B cell (primary cell): ENCODE data around the gene EVI2B. TPM values are rescaled to one million over a fixed set of nuclear protein-coding genes. Genes with fewer than 3 reads are reported as not detected.

Source experiments
- ATAC-seq: fragments of 200-7000 bp; cut with Tn5 transposase; one replicate; pipeline ENCODE4 v1.10.0; 2021; ENCODE audit warnings: low read depth, mild to moderate bottlenecking, moderate number of reproducible peaks, moderate library complexity
- CTCF ChIA-PET: fragments of 350-600 bp; sonication (Branson Sonifier 250); formaldehyde crosslinking; loops from one replicate; lab custom pipeline; 2021; ENCODE audit warnings: antibody characterized with exemption, inconsistent platforms; lab: Charles Lee
- POLR2A ChIA-PET: fragments of 350-600 bp; sonication (Branson Sonifier 250); formaldehyde crosslinking; loops from one replicate; lab custom pipeline; 2021; ENCODE audit warnings: antibody characterized with exemption; lab: Charles Lee
- DNase-seq: peaks from one replicate; pipeline ENCODE4 v3.0.0; 2013
- H2AFZ ChIP-seq: 2 replicates; pipeline ENCODE4 v1.6.1; 2012; ENCODE audit warnings: mild to moderate bottlenecking, low read depth, low read length; ENCODE audit not compliant: insufficient read depth, poor library complexity, severe bottlenecking
- H3K27ac ChIP-seq, 2 donors: 1 replicate in 1 of 2; 2 replicates in 1 of 2; pipeline ENCODE4 v1.5.1; 2012 to 2013; ENCODE audit warnings: low read length in 2 of 2, mild to moderate bottlenecking in 2 of 2, moderate library complexity in 1 of 2
- H3K27me3 ChIP-seq, 4 experiments: fragments of 200-600 bp in 1 of 4; sonication (generic) in 1 of 4; replicated peaks in 1 of 4; 1 replicate in 2 of 4; 2 replicates in 2 of 4; pipeline versions ENCODE4 v1.6.1 to v1.7.0; 2013 to 2016; ENCODE audit warnings: low read length in 3 of 4, mild to moderate bottlenecking in 2 of 4, mixed read lengths in 1 of 4, moderate library complexity in 1 of 4; ENCODE audit not compliant: insufficient read depth in 4 of 4, control insufficient read depth in 3 of 4; ENCODE audit errors: control extremely low read depth in 1 of 4
- H3K36me3 ChIP-seq, 2 experiments: replicated peaks in 1 of 2; 1 replicate in 1 of 2; 2 replicates in 1 of 2; pipeline versions ENCODE4 v1.6.1 to v1.7.1; 2013; ENCODE audit warnings: low read length in 1 of 2; ENCODE audit not compliant: insufficient read depth in 2 of 2, control insufficient read depth in 1 of 2; ENCODE audit errors: control extremely low read depth in 1 of 2, extremely low read depth in 1 of 2
- H3K4me1 ChIP-seq, 2 donors: fragments of 200-600 bp in 1 of 2; sonication (generic) in 1 of 2; 1 replicate in 1 of 2; 2 replicates in 1 of 2; pipeline versions ENCODE4 v1.5.1 to v1.6.1; 2013 to 2017; ENCODE audit warnings: low read length in 2 of 2; ENCODE audit not compliant: control insufficient read depth in 2 of 2, insufficient read depth in 2 of 2
- H3K4me2 ChIP-seq: replicated peaks from 2 replicates; pipeline ENCODE3; 2012; ENCODE audit warnings: mild to moderate bottlenecking, low read depth, low read length; ENCODE audit not compliant: poor library complexity, severe bottlenecking
- H3K4me3 ChIP-seq, 5 experiments: fragments of 200-600 bp in 1 of 5; sonication (generic) in 1 of 5; 1 replicate in 3 of 5; 2 replicates in 2 of 5; pipeline versions ENCODE4 v1.5.1 to v1.7.0; 2011 to 2016; ENCODE audit warnings: low read length in 4 of 5, mild to moderate bottlenecking in 4 of 5, low read depth in 2 of 5, control low read depth in 1 of 5, moderate library complexity in 1 of 5; ENCODE audit not compliant: insufficient read depth in 1 of 5; ENCODE audit errors: control extremely low read depth in 1 of 5, extremely low read depth in 1 of 5
- H3K79me2 ChIP-seq: fragments of 200-600 bp; sonication (generic); one replicate; pipeline ENCODE4 v1.6.0; 2016; ENCODE audit warnings: low read length; ENCODE audit not compliant: control insufficient read depth, insufficient read depth
- H3K9ac ChIP-seq: fragments of 200-600 bp; sonication (generic); 2 replicates; pipeline ENCODE4 v1.6.1; 2017; ENCODE audit warnings: mild to moderate bottlenecking, low read length, moderate library complexity
- H3K9me3 ChIP-seq, 3 donors: one replicate each; pipeline versions ENCODE4 v1.6.1 to v1.7.1; 2013; ENCODE audit warnings: low read length in 2 of 3; ENCODE audit not compliant: control insufficient read depth in 2 of 3, insufficient read depth in 1 of 3; ENCODE audit errors: control extremely low read depth in 1 of 3
- H4K20me1 ChIP-seq: 2 replicates; pipeline ENCODE4 v1.6.0; 2012; ENCODE audit warnings: mild to moderate bottlenecking, low read length; ENCODE audit not compliant: insufficient read depth, control insufficient read depth, poor library complexity, severe bottlenecking
- H3K27ac Mint-ChIP-seq: one replicate; pipeline ENCODE4 v1.8.0; 2021; ENCODE audit warnings: mixed read lengths
- H3K27me3 Mint-ChIP-seq: one replicate; pipeline ENCODE4 v1.8.0; 2021; ENCODE audit warnings: mixed read lengths
- H3K4me1 Mint-ChIP-seq: one replicate; pipeline ENCODE4 v1.8.0; 2021; ENCODE audit warnings: mixed read lengths
- H3K4me3 Mint-ChIP-seq: one replicate; pipeline ENCODE4 v1.8.0; 2021; ENCODE audit warnings: mixed read lengths
- H3K9me3 Mint-ChIP-seq: one replicate; pipeline ENCODE4 v1.8.0; 2022; ENCODE audit warnings: mixed read lengths; ENCODE audit not compliant: insufficient read depth
- CTCF ChIP-seq: fragments of 200-600 bp; IDR thresholded peaks from one replicate; pipeline ENCODE4 v1.8.0; 2022; ENCODE audit warnings: antibody characterized with exemption, mild to moderate bottlenecking
- EZH2 ChIP-seq: IDR thresholded peaks from 2 replicates; pipeline ENCODE4 v1.6.1; 2012; ENCODE audit warnings: borderline replicate concordance, low read depth, mild to moderate bottlenecking, moderate library complexity, low read length; ENCODE audit not compliant: insufficient read depth, poor library complexity, severe bottlenecking
- WGBS: methylation state at CpG from one replicate; pipeline ENCODE4 v1.1.5; 2013; ENCODE audit warnings: missing lambda C conversion rate; ENCODE audit not compliant: insufficient coverage; 5-methylcytosine and 5-hydroxymethylcytosine counted together
- intact Hi-C: fragments of 100-400 bp; cut with micrococcal nuclease; formaldehyde crosslinking; loops from one replicate; pipeline ENCODE4 v1.10.0; 2022
- polyA plus RNA-seq: library from polyadenylated mRNA; depleted of rRNA; stranded (reverse); fragments of >200 nt; gene quantifications from 2 replicates; pipeline ENCODE4 v1.2.3, GENCODE V29; 2012
- total RNA-seq, 2 donors: library from RNA; stranded (reverse); fragments of 120-200 nt in 1 of 2; gene quantifications; 1 replicate in 1 of 2; 2 replicates in 1 of 2; pipeline versions ENCODE4 v1.2.3 to v1.2.4, GENCODE V29; 2013 to 2022

Gene EVI2B
- total and polyA plus RNA-seq, 2 donors (not counting 1 experiment from before 2014, with no cell fraction given): 132 to 135 TPM

- Histone ChIP-seq H2AFZ (no peak overlapping the region), H3K4me2 (no peak overlapping the region), H3K27ac (no peak overlapping the region), H3K4me3 (no peak overlapping the region), H4K20me1 (no peaks in the 10 kb centered on the region), H3K36me3 (peaks cover 0 to 1% of the 10 kb centered on the region in 2 experiments), H3K9me3 (no peaks in the 10 kb centered on the region), H3K79me2 (no peaks in the 10 kb centered on the region), H3K4me1 (no peaks in the 10 kb centered on the region), H3K27me3 (no peaks in the 10 kb centered on the region), H3K9ac (no peak overlapping the region)
- TF ChIP-seq CTCF (no peak), EZH2 (no peak)
- Mint-ChIP-seq H3K27ac (no peak overlapping the region), H3K4me3 (no peak overlapping the region), H3K4me1 (no peaks in the 10 kb centered on the region), H3K9me3 (no peaks in the 10 kb centered on the region), H3K27me3 (no peaks in the 10 kb centered on the region)
- no CpG with 5 or more reads among the region's 1 CpG for WGBS
- DNase-seq: no peak
- POLR2A ChIA-PET: no interaction called here
- ATAC-seq: no peak
- CTCF ChIA-PET: no interaction called here
- intact Hi-C loops: no loop called here
These were observed 52.3 kb downstream of the EVI2B start for GRCh38 chr17:31261601-31262000.

DNA sequence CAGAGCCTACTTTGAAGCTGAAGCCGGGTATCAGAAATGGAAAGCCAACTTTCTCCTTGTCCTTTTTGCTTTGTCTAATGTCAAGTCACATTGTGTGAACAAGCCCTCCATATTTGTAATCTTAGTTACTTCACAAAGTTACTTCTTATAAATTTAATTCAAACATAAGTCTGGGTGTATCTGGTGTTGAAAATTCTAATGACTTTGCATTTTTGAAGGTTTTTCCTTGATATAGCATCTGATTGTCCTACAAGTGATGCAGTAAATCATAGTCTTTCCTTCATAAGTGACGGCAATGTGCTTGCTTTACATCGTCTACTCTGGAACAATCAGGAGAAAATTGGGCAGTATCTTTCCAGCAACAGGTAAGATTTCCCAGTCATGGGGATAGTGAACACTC is 53.7 kb downstream of the EVI2B start:
- Histone ChIP-seq H3K36me3 (peaks cover 0 to 1% of the 10 kb centered on the region in 2 experiments), H4K20me1 (no peaks in the 10 kb centered on the region), H3K27ac (no peak overlapping the region), H3K9ac (no peak overlapping the region), H3K27me3 (no peaks in the 10 kb centered on the region), H2AFZ (no peak overlapping the region), H3K4me3 (no peak overlapping the region), H3K4me2 (no peak overlapping the region), H3K4me1 (no peaks in the 10 kb centered on the region), H3K9me3 (no peaks in the 10 kb centered on the region), H3K79me2 (no peaks in the 10 kb centered on the region)
- WGBS: 100% methylated on average over 1 of the region's 3 CpGs
- H3K4me1 Mint-ChIP-seq: no peaks in the 10 kb centered on the region
- CTCF ChIA-PET: no interaction called here
- DNase-seq (no peak), ATAC-seq (no peak)
- TF ChIP-seq CTCF (no peak), EZH2 (no peak)
- no peak overlapping the region for H3K4me3 Mint-ChIP-seq
- POLR2A ChIA-PET: no interaction called here
- intact Hi-C loops: no loop called here
- H3K27me3 Mint-ChIP-seq: no peaks in the 10 kb centered on the region
- no peak overlapping the region for H3K27ac Mint-ChIP-seq
- H3K9me3 Mint-ChIP-seq: no peaks in the 10 kb centered on the region
